PFSK-1 (cell line): ENCODE data around the gene LY6G5C.

ENCODE experiments used
- FOXP2 ChIP-seq: optimal IDR thresholded peaks from 2 replicates; pipeline ENCODE3; 2011; ENCODE audit warnings: borderline replicate concordance, control low read depth, inconsistent platforms; ENCODE audit not compliant: insufficient read depth; ENCODE audit errors: extremely low read length, extremely low read depth
- POLR2AphosphoS5 ChIP-seq: IDR thresholded peaks from 2 replicates; pipeline ENCODE4 v1.6.1; 2012; ENCODE audit warnings: low read depth, mild to moderate bottlenecking, control low read depth, low read length, moderate library complexity
- SIN3A ChIP-seq: IDR thresholded peaks from 2 replicates; pipeline ENCODE4 v1.6.1; 2012; ENCODE audit warnings: mild to moderate bottlenecking, low read length, moderate library complexity, borderline replicate concordance; ENCODE audit not compliant: insufficient read depth
- TAF1 ChIP-seq: IDR thresholded peaks from 2 replicates; pipeline ENCODE4 v1.6.1; 2012; ENCODE audit warnings: low read length, control low read depth, borderline replicate concordance; ENCODE audit not compliant: insufficient read depth
- TF ChIP-seq, protein P1 (sequence below), 2 experiments: IDR thresholded peaks; 2 replicates each; pipeline versions ENCODE4 v1.6.1 to v1.8.0; 2011 to 2012; ENCODE audit warnings: low read depth in 2 of 2, low read length in 2 of 2, control low read depth in 1 of 2, inconsistent platforms in 1 of 2, mild to moderate bottlenecking in 1 of 2, moderate library complexity in 1 of 2; ENCODE audit not compliant: insufficient read depth in 1 of 2

LY6G5C gene

DNA sequence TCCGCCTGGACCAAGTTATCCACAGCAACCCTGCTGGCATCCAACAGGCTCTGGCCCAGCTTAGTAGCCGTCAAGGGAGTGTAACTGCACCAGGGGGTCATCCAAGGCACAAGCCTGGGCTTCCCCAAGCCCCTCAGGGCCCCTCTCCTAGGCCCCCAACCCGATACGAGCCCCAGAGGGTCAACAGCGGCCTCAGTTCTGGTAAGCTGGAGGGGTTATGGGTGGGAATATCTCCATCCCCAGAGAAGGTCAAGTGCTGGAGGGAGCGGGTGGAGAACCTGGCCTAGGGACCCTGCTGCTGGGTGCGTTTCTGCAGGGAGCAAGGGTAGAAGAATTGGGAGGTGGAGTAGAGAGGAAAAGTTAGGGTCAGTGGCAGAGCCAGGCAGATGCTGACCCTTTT lies 47.4 kb downstream of the LY6G5C start:
- TF ChIP-seq, protein P1, sequence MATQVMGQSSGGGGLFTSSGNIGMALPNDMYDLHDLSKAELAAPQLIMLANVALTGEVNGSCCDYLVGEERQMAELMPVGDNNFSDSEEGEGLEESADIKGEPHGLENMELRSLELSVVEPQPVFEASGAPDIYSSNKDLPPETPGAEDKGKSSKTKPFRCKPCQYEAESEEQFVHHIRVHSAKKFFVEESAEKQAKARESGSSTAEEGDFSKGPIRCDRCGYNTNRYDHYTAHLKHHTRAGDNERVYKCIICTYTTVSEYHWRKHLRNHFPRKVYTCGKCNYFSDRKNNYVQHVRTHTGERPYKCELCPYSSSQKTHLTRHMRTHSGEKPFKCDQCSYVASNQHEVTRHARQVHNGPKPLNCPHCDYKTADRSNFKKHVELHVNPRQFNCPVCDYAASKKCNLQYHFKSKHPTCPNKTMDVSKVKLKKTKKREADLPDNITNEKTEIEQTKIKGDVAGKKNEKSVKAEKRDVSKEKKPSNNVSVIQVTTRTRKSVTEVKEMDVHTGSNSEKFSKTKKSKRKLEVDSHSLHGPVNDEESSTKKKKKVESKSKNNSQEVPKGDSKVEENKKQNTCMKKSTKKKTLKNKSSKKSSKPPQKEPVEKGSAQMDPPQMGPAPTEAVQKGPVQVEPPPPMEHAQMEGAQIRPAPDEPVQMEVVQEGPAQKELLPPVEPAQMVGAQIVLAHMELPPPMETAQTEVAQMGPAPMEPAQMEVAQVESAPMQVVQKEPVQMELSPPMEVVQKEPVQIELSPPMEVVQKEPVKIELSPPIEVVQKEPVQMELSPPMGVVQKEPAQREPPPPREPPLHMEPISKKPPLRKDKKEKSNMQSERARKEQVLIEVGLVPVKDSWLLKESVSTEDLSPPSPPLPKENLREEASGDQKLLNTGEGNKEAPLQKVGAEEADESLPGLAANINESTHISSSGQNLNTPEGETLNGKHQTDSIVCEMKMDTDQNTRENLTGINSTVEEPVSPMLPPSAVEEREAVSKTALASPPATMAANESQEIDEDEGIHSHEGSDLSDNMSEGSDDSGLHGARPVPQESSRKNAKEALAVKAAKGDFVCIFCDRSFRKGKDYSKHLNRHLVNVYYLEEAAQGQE (IDR thresholded peaks at IDR 0.05; ENCODE audit: insufficient read depth in 1 of 2, low read depth in 2 of 2, low read length in 2 of 2): no peak
- TF ChIP-seq POLR2AphosphoS5 (0 out of 2 replicates have a peak, but pooled peaks have one; percentile 47), FOXP2 (no peak), SIN3A (no peak), TAF1 (no peak)

- TF ChIP-seq FOXP2 (no peak), TAF1 (no peak), POLR2AphosphoS5 (no peak), SIN3A (no peak)
- TF ChIP-seq, protein P1 (IDR thresholded peaks at IDR 0.05; ENCODE audit: insufficient read depth in 1 of 2, low read depth in 2 of 2, low read length in 2 of 2): no peak
These were observed 48.5 kb downstream of the LY6G5C start for GRCh38 chr6:31632279-31632946.

GRCh38 chr6:31631681-31632278 lies 49.1 kb downstream of the LY6G5C start:
- TF ChIP-seq SIN3A: no peak
- TF ChIP-seq POLR2AphosphoS5: no peak
- no peak for TF ChIP-seq FOXP2
- TF ChIP-seq TAF1: no peak
- TF ChIP-seq, protein P1 (IDR thresholded peaks at IDR 0.05; ENCODE audit: insufficient read depth in 1 of 2, low read depth in 2 of 2, low read length in 2 of 2): no peak

- TF ChIP-seq FOXP2: no peak
- no peak for TF ChIP-seq TAF1
- no peak for TF ChIP-seq POLR2AphosphoS5
- TF ChIP-seq, protein P1 (IDR thresholded peaks at IDR 0.05; ENCODE audit: insufficient read depth in 1 of 2, low read depth in 2 of 2, low read length in 2 of 2): no peak
- no peak for TF ChIP-seq SIN3A
These were observed 49.7 kb downstream of the LY6G5C start for GRCh38 chr6:31631209-31631608.
